Measurements from ENCODE around the gene TDO2.

Gene TDO2

GRCh38 chr4:155954939-155955338 lies 51.4 kb downstream of the TDO2 start:
- ChIA-PET CTCF (no interaction called here), POLR2A (no interaction called here)
- no peak for TF ChIP-seq SP1 (IDR thresholded peaks at IDR 0.05)
- TF ChIP-seq ELF4 (IDR thresholded peaks at IDR 0.05) = no peak
- no peak for TF ChIP-seq ZNF384 (IDR thresholded peaks at IDR 0.05)
- no peak for TF ChIP-seq NFRKB (IDR thresholded peaks at IDR 0.05)
- TF ChIP-seq HDGF (IDR thresholded peaks at IDR 0.05; ENCODE audit: borderline replicate concordance) = no peak
- TF ChIP-seq LEF1 (IDR thresholded peaks at IDR 0.05; ENCODE audit: borderline replicate concordance) = no peak
- no peak for DNase-seq (ENCODE audit: extremely low spot score)

- no peak for DNase-seq (ENCODE audit: extremely low spot score)
- ChIA-PET POLR2A (no interaction called here), CTCF (no interaction called here)
- TF ChIP-seq HDGF (IDR thresholded peaks at IDR 0.05; ENCODE audit: borderline replicate concordance) = no peak
- no peak for TF ChIP-seq NFRKB (IDR thresholded peaks at IDR 0.05)
- no peak for TF ChIP-seq SP1 (IDR thresholded peaks at IDR 0.05)
- no peak for TF ChIP-seq ARNT (IDR thresholded peaks at IDR 0.05)
- no peak for TF ChIP-seq TARDBP (IDR thresholded peaks at IDR 0.05)
- no peak for TF ChIP-seq FOXA1 (IDR thresholded peaks at IDR 0.05)
- no peak for TF ChIP-seq FOXM1 (IDR thresholded peaks at IDR 0.05; ENCODE audit: borderline replicate concordance)
- TF ChIP-seq ZNF384 (IDR thresholded peaks at IDR 0.05) = no peak
- no peak for TF ChIP-seq BHLHE40 (IDR thresholded peaks at IDR 0.05; ENCODE audit: borderline replicate concordance)
- no peak for TF ChIP-seq FOXK2 (IDR thresholded peaks at IDR 0.05)
- TF ChIP-seq LEF1 (IDR thresholded peaks at IDR 0.05; ENCODE audit: borderline replicate concordance) = no peak
- TF ChIP-seq, protein P1, sequence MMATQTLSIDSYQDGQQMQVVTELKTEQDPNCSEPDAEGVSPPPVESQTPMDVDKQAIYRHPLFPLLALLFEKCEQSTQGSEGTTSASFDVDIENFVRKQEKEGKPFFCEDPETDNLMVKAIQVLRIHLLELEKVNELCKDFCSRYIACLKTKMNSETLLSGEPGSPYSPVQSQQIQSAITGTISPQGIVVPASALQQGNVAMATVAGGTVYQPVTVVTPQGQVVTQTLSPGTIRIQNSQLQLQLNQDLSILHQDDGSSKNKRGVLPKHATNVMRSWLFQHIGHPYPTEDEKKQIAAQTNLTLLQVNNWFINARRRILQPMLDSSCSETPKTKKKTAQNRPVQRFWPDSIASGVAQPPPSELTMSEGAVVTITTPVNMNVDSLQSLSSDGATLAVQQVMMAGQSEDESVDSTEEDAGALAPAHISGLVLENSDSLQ (IDR thresholded peaks at IDR 0.05) = no peak
- TF ChIP-seq CTBP1 (IDR thresholded peaks at IDR 0.05; ENCODE audit: borderline replicate concordance) = no peak
- TF ChIP-seq ELF4 (IDR thresholded peaks at IDR 0.05) = no peak
- no peak for TF ChIP-seq L3MBTL2 (conservative IDR thresholded peaks at IDR 0.05)
- TF ChIP-seq SUZ12 (IDR thresholded peaks at IDR 0.05) = no peak
These were observed 53.0 kb downstream of the TDO2 start for GRCh38 chr4:155956461-155956860.

DNA sequence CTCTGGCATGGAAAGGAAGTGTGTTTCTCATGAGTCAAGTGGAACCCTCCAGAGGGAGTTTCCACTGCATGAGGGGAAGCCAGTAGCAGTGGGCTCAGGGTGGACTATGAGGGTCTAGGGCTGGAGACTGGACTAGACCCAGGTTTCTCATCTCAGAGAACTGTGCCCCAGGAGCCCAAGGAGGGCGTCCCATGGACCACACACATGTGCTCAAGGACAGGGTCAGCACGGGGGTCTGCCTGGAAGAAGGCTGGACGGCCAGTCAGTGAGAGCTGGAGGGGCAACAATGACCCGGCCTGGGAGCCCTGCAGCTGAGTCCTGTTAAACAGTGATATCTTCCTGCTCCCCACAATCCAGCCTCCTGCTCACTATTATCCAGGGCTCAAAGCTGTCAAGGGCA lies 55.9 kb downstream of the TDO2 start:
- POLR2A ChIA-PET = no interaction called here
- CTCF ChIA-PET = no interaction called here
- TF ChIP-seq FOXK2 (IDR thresholded peaks at IDR 0.05) = no peak
- TF ChIP-seq L3MBTL2 (conservative IDR thresholded peaks at IDR 0.05) = no peak
- no peak for TF ChIP-seq ZNF384 (IDR thresholded peaks at IDR 0.05)
- DNase-seq (ENCODE audit: extremely low spot score) = no peak

DNA sequence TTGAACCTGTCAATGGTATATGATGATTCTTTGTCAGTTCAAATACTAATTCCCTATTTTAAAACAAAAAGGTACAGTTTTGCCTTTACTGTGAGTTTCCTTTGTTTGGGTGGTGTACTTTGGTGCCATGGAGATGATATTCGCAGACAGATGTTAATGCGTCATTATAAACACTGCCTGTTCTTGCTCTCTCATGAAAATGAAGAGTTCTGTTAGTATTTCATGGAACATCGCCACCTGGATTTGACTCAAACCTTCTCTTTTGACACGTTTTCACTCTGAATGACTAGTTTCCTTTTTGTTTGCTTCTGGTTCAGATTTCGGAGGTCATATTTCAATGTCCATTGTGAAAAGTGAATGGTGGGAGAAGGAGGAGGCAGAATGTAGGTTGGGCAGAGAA lies 57.0 kb downstream of the TDO2 start:
- ChIA-PET CTCF (no interaction called here), POLR2A (no interaction called here)
- TF ChIP-seq FOXK2 (IDR thresholded peaks at IDR 0.05) = no peak
- TF ChIP-seq SP1 (IDR thresholded peaks at IDR 0.05) = no peak
- TF ChIP-seq, protein P1 (IDR thresholded peaks at IDR 0.05) = no peak
- no peak for TF ChIP-seq ZNF384 (IDR thresholded peaks at IDR 0.05)
- TF ChIP-seq FOXA1 (IDR thresholded peaks at IDR 0.05) = no peak
- TF ChIP-seq HDGF (IDR thresholded peaks at IDR 0.05; ENCODE audit: borderline replicate concordance) = no peak
- no peak for TF ChIP-seq ELF4 (IDR thresholded peaks at IDR 0.05)
- TF ChIP-seq CTBP1 (IDR thresholded peaks at IDR 0.05; ENCODE audit: borderline replicate concordance) = no peak
- no peak for TF ChIP-seq BHLHE40 (IDR thresholded peaks at IDR 0.05; ENCODE audit: borderline replicate concordance)
- TF ChIP-seq ARNT (IDR thresholded peaks at IDR 0.05) = no peak
- no peak for TF ChIP-seq FOXM1 (IDR thresholded peaks at IDR 0.05; ENCODE audit: borderline replicate concordance)
- TF ChIP-seq NFRKB (IDR thresholded peaks at IDR 0.05) = no peak
- TF ChIP-seq TARDBP (IDR thresholded peaks at IDR 0.05) = no peak
- no peak for TF ChIP-seq L3MBTL2 (conservative IDR thresholded peaks at IDR 0.05)
- TF ChIP-seq LEF1 (IDR thresholded peaks at IDR 0.05; ENCODE audit: borderline replicate concordance) = no peak
- no peak for TF ChIP-seq SUZ12 (IDR thresholded peaks at IDR 0.05)
- no peak for DNase-seq (ENCODE audit: extremely low spot score)

DNA sequence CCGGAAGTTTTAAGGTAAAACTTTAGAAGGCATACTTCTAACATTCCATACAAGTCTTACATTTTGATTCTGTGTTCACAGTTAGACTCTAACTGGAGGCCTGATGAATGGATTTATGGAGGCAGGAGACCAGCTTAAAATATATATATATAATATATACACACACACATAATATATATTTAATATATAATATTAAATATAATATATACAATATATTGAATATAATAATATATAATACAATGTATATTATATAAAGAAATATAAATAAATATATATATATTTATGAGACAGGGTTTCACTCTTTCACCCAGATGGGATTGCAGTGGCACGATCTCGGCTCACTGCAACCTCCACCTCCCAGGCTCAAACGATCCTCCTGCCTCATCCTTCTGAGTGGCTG lies 58.1 kb downstream of the TDO2 start:
- no peak for DNase-seq (ENCODE audit: extremely low spot score)
- TF ChIP-seq SP1 (IDR thresholded peaks at IDR 0.05) (no peak), ZNF384 (IDR thresholded peaks at IDR 0.05) (no peak), FOXA1 (IDR thresholded peaks at IDR 0.05) (no peak), FOXK2 (IDR thresholded peaks at IDR 0.05) (no peak), L3MBTL2 (conservative IDR thresholded peaks at IDR 0.05) (no peak), CTBP1 (IDR thresholded peaks at IDR 0.05; ENCODE audit: borderline replicate concordance) (no peak), LEF1 (IDR thresholded peaks at IDR 0.05; ENCODE audit: borderline replicate concordance) (no peak), BHLHE40 (IDR thresholded peaks at IDR 0.05; ENCODE audit: borderline replicate concordance) (no peak), FOXM1 (IDR thresholded peaks at IDR 0.05; ENCODE audit: borderline replicate concordance) (no peak)
- CTCF ChIA-PET = interaction anchor here (0.7 kb wide), 1 partner anchor 608 kb away, joined by 3 read pairs; no protein-coding TSS in a partner anchor
- POLR2A ChIA-PET = no interaction called here

GRCh38 chr4:155962767-155963166 lies 59.3 kb downstream of the TDO2 start:
- no peak for TF ChIP-seq SP1 (IDR thresholded peaks at IDR 0.05)
- no peak for TF ChIP-seq ELF4 (IDR thresholded peaks at IDR 0.05)
- ChIA-PET POLR2A (interaction anchor here (0.6 to 1.3 kb wide), 2 partner anchors 9 to 1418 kb away, joined by 3 to 4 read pairs; partner anchors contain the start of gene CTSO), CTCF (no interaction called here)
- DNase-seq (ENCODE audit: extremely low spot score) = no peak

DNA sequence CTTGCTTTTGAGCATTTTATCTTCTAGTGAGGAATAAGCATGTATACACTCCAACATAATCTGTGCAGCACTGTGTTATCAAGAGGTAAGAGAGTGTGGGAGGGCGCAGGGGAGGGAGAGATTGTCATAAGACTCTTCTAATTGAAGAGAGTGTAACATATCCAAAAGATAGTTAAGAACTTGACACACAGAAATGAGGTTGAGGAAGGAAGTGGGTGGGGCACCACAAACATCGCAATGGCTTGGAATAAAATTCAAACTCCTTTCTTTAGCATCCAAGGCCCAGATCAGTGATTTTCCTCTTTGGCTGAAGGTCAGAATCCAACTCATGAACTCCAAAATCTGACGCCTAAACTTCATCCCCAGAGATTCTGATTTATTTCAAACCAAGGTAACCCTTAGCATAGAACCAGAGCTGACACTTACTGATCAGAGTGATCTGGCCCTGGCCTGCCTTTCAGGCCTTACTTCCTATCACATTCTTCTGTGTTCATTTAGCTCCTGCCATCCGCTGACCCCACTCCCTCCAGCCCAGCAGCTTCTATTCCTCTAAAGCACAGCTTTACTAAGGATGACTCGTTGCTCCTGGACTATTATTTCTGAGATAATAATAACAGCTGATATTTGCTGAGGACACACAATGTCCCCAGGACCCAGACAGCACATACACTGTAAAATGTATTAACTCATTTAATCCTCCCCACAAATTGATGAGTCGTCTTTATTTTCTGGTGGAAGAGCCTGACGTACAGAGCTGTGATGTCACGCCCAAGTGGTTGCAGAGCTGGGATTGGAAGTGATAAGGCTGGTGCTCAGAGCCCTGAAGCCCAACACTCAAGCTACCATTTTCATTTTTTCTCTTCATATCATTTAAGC lies 60.8 kb downstream of the TDO2 start:
- POLR2A ChIA-PET = no interaction called here

More for the DNA sequence above, 60.8 kb downstream of the TDO2 start:
- CTCF ChIA-PET = no interaction called here
- no peak for TF ChIP-seq HDGF (IDR thresholded peaks at IDR 0.05; ENCODE audit: borderline replicate concordance)
- no peak for DNase-seq (ENCODE audit: extremely low spot score)
